ENCODE results near the gene IGSF5.

- TF ChIP-seq CTCF (IDR thresholded peaks at IDR 0.05 in 4 of 5, conservative IDR thresholded peaks at IDR 0.05 in 1 of 5), result no peak
- no peak for TF ChIP-seq POLR2A (IDR thresholded peaks at IDR 0.05)
These were observed 92.9 kb downstream of the IGSF5 start for GRCh38 chr21:39837861-39838359.
